H1 (cell line): Measurements from ENCODE around the gene SOS1. TPM values are rescaled to one million over a fixed set of nuclear protein-coding genes. Genes with fewer than 3 reads are reported as not detected.
"Not testable (repeated sequence)": the region's sequence is repeated elsewhere in the genome, so short reads cannot be mapped to it uniquely, and the experiment has no call there.

Source experiments
- CTCF ChIA-PET: fragments of 300-600 bp; sonication (Branson Sonifier 250); formaldehyde crosslinking; loops from one replicate; lab custom pipeline; 2021; ENCODE audit not compliant: partially characterized antibody; lab: Charles Lee
- POLR2A ChIA-PET: fragments of 300-600 bp; sonication (Branson Sonifier 250); formaldehyde crosslinking; loops from one replicate; lab custom pipeline; 2021; ENCODE audit warnings: inconsistent platforms; ENCODE audit not compliant: partially characterized antibody; lab: Charles Lee
- DNase-seq, 2 experiments: peaks; one replicate each; pipeline versions ENCODE4 v3.0.0 to v3.0.0-alpha.2; 2010 to 2022; ENCODE audit warnings: low spot score in 2 of 2, low read depth in 1 of 2, mixed read lengths in 1 of 2
- FAIRE-seq: peaks from 2 replicates; lab custom pipeline; 2011; peaks lifted over from hg19 to GRCh38; lab: Jason Lieb, UNC
- H2AFZ ChIP-seq: 2 replicates; pipeline ENCODE4 v1.8.1; 2012; ENCODE audit warnings: low read length, inconsistent platforms
- H2AK5ac ChIP-seq: 2 replicates; pipeline ENCODE4 v1.6.1; 2013; ENCODE audit warnings: low read depth, low read length
- H2BK120ac ChIP-seq: replicated peaks from 2 replicates; pipeline ENCODE3; 2013; ENCODE audit warnings: low read depth, low read length, inconsistent platforms
- H2BK12ac ChIP-seq: 2 replicates; pipeline ENCODE4 v1.6.1; 2013; ENCODE audit warnings: low read depth, low read length
- H2BK15ac ChIP-seq: 2 replicates; pipeline ENCODE4 v1.6.1; 2013; ENCODE audit warnings: low read length
- H2BK20ac ChIP-seq: 2 replicates; pipeline ENCODE4 v1.6.1; 2013; ENCODE audit warnings: low read length
- H2BK5ac ChIP-seq: 2 replicates; pipeline ENCODE4 v1.6.1; 2013; ENCODE audit warnings: low read depth, low read length
- H3K14ac ChIP-seq: 2 replicates; pipeline ENCODE4 v1.6.1; 2013; ENCODE audit warnings: inconsistent platforms; ENCODE audit not compliant: insufficient read length
- H3K18ac ChIP-seq: 2 replicates; pipeline ENCODE4 v1.6.1; 2013; ENCODE audit warnings: low read length; ENCODE audit errors: extremely low read depth
- H3K23ac ChIP-seq: 2 replicates; pipeline ENCODE4 v1.6.1; 2013; ENCODE audit warnings: inconsistent platforms; ENCODE audit not compliant: insufficient read length
- H3K23me2 ChIP-seq: 2 replicates; pipeline ENCODE4 v1.6.1; 2013; ENCODE audit warnings: low read depth, low read length
- H3K27ac ChIP-seq: 2 replicates; pipeline ENCODE4 v1.6.1; 2011; ENCODE audit warnings: low read depth, low read length, inconsistent platforms
- H3K27me3 ChIP-seq, 4 experiments: replicated peaks in 1 of 4; 1 replicate in 1 of 4; 2 replicates in 3 of 4; pipeline versions ENCODE4 v1.6.1 to v1.8.1; 2011 to 2013; ENCODE audit warnings: low read length in 3 of 4, mild to moderate bottlenecking in 3 of 4, inconsistent platforms in 2 of 4, mixed read lengths in 2 of 4, moderate library complexity in 1 of 4; ENCODE audit not compliant: control insufficient read depth in 3 of 4, insufficient read depth in 3 of 4; ENCODE audit errors: extremely low read depth in 1 of 4
- H3K36me3 ChIP-seq, 4 experiments: 2 replicates each; pipeline versions ENCODE4 v1.6.1 to v1.8.1; 2011 to 2013; ENCODE audit warnings: mild to moderate bottlenecking in 4 of 4, low read length in 3 of 4, moderate library complexity in 2 of 4, control low read depth in 1 of 4, inconsistent platforms in 1 of 4; ENCODE audit not compliant: insufficient read depth in 4 of 4, control insufficient read depth in 2 of 4
- H3K4ac ChIP-seq: replicated peaks from 2 replicates; pipeline ENCODE3; 2013; ENCODE audit warnings: low read length, low read depth, mixed read lengths, inconsistent platforms; ENCODE audit not compliant: insufficient read length
- H3K4me1 ChIP-seq, 4 experiments: replicated peaks in 1 of 4; 1 replicate in 1 of 4; 2 replicates in 3 of 4; pipeline versions ENCODE4 v1.6.1 to v1.8.1; 2011 to 2013; ENCODE audit warnings: low read length in 3 of 4, inconsistent platforms in 2 of 4, mixed read lengths in 1 of 4; ENCODE audit not compliant: insufficient read depth in 4 of 4, control insufficient read depth in 3 of 4
- H3K4me2 ChIP-seq, 2 experiments: 2 replicates each; pipeline versions ENCODE4 v1.6.1 to v1.8.1; 2011 to 2013; ENCODE audit warnings: low read depth in 2 of 2, low read length in 2 of 2, control low read depth in 1 of 2, inconsistent platforms in 1 of 2, mild to moderate bottlenecking in 1 of 2; ENCODE audit not compliant: insufficient read depth in 1 of 2
- H3K4me3 ChIP-seq, 4 experiments: fragments of 200-600, 300-600 bp in 1 of 4; sonication (generic), shearing (Covaris generic), sonication (Bioruptor Twin) in 1 of 4; 2 replicates each; pipeline versions ENCODE4 v1.5.1 to v1.8.1; 2011 to 2016; ENCODE audit warnings: low read length in 4 of 4, low read depth in 3 of 4, control low read depth in 2 of 4, inconsistent platforms in 2 of 4, mild to moderate bottlenecking in 2 of 4, mixed read lengths in 1 of 4, moderate library complexity in 1 of 4; ENCODE audit not compliant: insufficient read depth in 2 of 4; ENCODE audit errors: extremely low read depth in 1 of 4
- H3K56ac ChIP-seq: replicated peaks from 2 replicates; pipeline ENCODE3; 2013; ENCODE audit warnings: low read depth, mild to moderate bottlenecking, mixed read lengths, low read length, inconsistent platforms; ENCODE audit not compliant: insufficient read length
- H3K79me1 ChIP-seq: 2 replicates; pipeline ENCODE4 v1.6.1; 2013; ENCODE audit warnings: low read depth, low read length, control low read depth
- H3K79me2 ChIP-seq, 2 experiments: 2 replicates each; pipeline versions ENCODE4 v1.6.1 to v1.8.1; 2012 to 2013; ENCODE audit warnings: low read length in 2 of 2, mild to moderate bottlenecking in 2 of 2, inconsistent platforms in 1 of 2; ENCODE audit not compliant: insufficient read depth in 2 of 2, control insufficient read depth in 1 of 2
- H3K9ac ChIP-seq, 4 experiments: replicated peaks in 1 of 4; 1 replicate in 1 of 4; 2 replicates in 3 of 4; pipeline versions ENCODE4 v1.6.1 to v1.8.1; 2011 to 2013; ENCODE audit warnings: low read depth in 3 of 4, low read length in 3 of 4, control low read depth in 2 of 4, mild to moderate bottlenecking in 2 of 4, moderate library complexity in 2 of 4, inconsistent platforms in 1 of 4; ENCODE audit errors: extremely low read depth in 1 of 4
- H3K9me3 ChIP-seq, 2 experiments: 2 replicates each; pipeline versions ENCODE4 v1.6.1 to v1.8.1; 2012 to 2013; ENCODE audit warnings: mild to moderate bottlenecking in 2 of 2, moderate library complexity in 2 of 2, control low read depth in 1 of 2, inconsistent platforms in 1 of 2, low read depth in 1 of 2, low read length in 1 of 2, mixed read lengths in 1 of 2; ENCODE audit not compliant: insufficient read depth in 2 of 2
- H4K20me1 ChIP-seq, 2 experiments: replicated peaks in 1 of 2; 2 replicates each; pipeline versions ENCODE3 to v1.8.1; 2011 to 2013; ENCODE audit warnings: inconsistent platforms in 2 of 2, low read length in 2 of 2, mild to moderate bottlenecking in 1 of 2; ENCODE audit not compliant: insufficient read depth in 2 of 2, control insufficient read depth in 1 of 2
- H4K5ac ChIP-seq: 2 replicates; pipeline ENCODE4 v1.6.1; 2013; ENCODE audit warnings: low read length, low read depth, mixed read lengths, inconsistent platforms; ENCODE audit not compliant: insufficient read length
- H4K8ac ChIP-seq: 2 replicates; pipeline ENCODE4 v1.8.0; 2013; ENCODE audit warnings: mild to moderate bottlenecking, moderate library complexity, low read length, inconsistent platforms; ENCODE audit not compliant: insufficient read depth; ENCODE audit errors: extremely low read depth
- H4K91ac ChIP-seq: replicated peaks from 2 replicates; pipeline ENCODE3; 2013; ENCODE audit warnings: low read length, mixed read lengths, inconsistent platforms; ENCODE audit not compliant: insufficient read length
- WGBS, 2 experiments: shearing (Covaris generic) in 1 of 2; methylation state at CpG; one replicate each; pipeline versions ENCODE4 v1.1.6 to v1.1.7; 2013 to 2015; ENCODE audit warnings: low lambda C conversion rate in 2 of 2, mixed read lengths in 2 of 2, inconsistent platforms in 1 of 2, low coverage in 1 of 2, missing lambda C conversion rate in 1 of 2; ENCODE audit not compliant: insufficient replicate concordance in 2 of 2, insufficient coverage in 1 of 2, insufficient read length in 1 of 2; ENCODE audit errors: extremely low coverage in 1 of 2, missing lambda C conversion rate in 1 of 2; 5-methylcytosine and 5-hydroxymethylcytosine counted together
- polyA plus RNA-seq, 7 experiments: library from polyadenylated mRNA; depleted of rRNA in 3 of 7; stranded (reverse) in 5 of 7; unstranded in 2 of 7; fragments of >200 nt in 5 of 7; fragments of 200-250 nt in 2 of 7; gene quantifications; 1 replicate in 5 of 7; 2 replicates in 1 of 7; 4 replicates in 1 of 7; pipeline versions ENCODE4 v1.2.1 to v1.2.3, GENCODE V29; 2011 to 2013; ENCODE audit warnings: missing spikeins in 2 of 7, mixed read lengths in 2 of 7
- total RNA-seq: library from RNA; stranded (reverse); fragmentation: NEBNext Ultra II Directional; extraction: Animal tissue kit (Norgen Biotek cat#: 25700); gene quantifications from 2 replicates; pipeline ENCODE4 v1.2.1, GENCODE V29; 2021

SOS1 gene
- total and polyA plus RNA-seq, 2 of the 8 experiments (the other 6 are each of a cell fraction or from before 2014, with no cell fraction given): 25.7 to 27.0 TPM

DNA sequence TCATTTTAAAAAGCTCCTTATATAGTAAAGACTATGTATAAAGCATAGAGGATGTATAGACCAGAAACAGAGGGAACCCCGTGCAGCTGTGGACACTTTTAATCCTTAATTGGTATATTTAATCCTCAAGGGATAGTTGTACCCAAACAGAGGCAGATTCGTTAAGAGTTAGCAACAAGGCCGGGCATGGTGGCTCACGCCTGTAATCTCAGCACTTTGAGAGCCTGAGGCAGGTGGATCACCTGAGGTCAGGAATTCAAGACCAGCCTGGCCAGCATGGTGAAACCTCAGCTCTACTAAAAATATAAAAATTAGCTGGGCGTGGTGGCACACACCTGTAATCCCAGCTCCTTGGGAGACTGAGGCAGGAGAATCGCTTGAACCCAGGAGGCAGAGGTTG is 184.3 kb downstream of the SOS1 start:
- H3K9ac ChIP-seq, H3K9me3 ChIP-seq, H3K56ac ChIP-seq, H2AK5ac ChIP-seq, H3K18ac ChIP-seq, POLR2A ChIA-PET, H2BK120ac ChIP-seq, H4K5ac ChIP-seq, H4K91ac ChIP-seq, FAIRE-seq, H2BK5ac ChIP-seq, H3K4me3 ChIP-seq, H4K20me1 ChIP-seq, H3K14ac ChIP-seq, H2BK15ac ChIP-seq, H3K23me2 ChIP-seq, H3K27me3 ChIP-seq, H2AFZ ChIP-seq, H3K4ac ChIP-seq, H3K23ac ChIP-seq, H3K79me1 ChIP-seq, H3K4me1 ChIP-seq, DNase-seq, H4K8ac ChIP-seq, H3K4me2 ChIP-seq, H3K36me3 ChIP-seq, H3K79me2 ChIP-seq, H2BK20ac ChIP-seq, H3K27ac ChIP-seq, H2BK12ac ChIP-seq: not testable (repeated sequence)
- WGBS, 2 experiments: 92% methylated on average over 6 of the region's 6 CpGs; no CpG with 5 or more reads in 1 of the 2 experiments
- CTCF ChIA-PET: interaction anchor here (1.0 to 1.6 kb wide), 3 partner anchors 9 to 12 kb away, joined by 3 to 17 read pairs (median 5); no protein-coding TSS in a partner anchor
